Erythroblast (primary cell): ENCODE measurements around the gene MLN.

ENCODE experiments used
- GATA1 ChIP-seq: IDR thresholded peaks from 2 replicates; pipeline ENCODE4 v1.6.1; 2011; ENCODE audit warnings: low read depth, mild to moderate bottlenecking, control low read depth, low read length, moderate library complexity
- POLR2A ChIP-seq: IDR thresholded peaks from 2 replicates; pipeline ENCODE4 v1.6.1; 2011; ENCODE audit warnings: mild to moderate bottlenecking, low read length

DNA sequence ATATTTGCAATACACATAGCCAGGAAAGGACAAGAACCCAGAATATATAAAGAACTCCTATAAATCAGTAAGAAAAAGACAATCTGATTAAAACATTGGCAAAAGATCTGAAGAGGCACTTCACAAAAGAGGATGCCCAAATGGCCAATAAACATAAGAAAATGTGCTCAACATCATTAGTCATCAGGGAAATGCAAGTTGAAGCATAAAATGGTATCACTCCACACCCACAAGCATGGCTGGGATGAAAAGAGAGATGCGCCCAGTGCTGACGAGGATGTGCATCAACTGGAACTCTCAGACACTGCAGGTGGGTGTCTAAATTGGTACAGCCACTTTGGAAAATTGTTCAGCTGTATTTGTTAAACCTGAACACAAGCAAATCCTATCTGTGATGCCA is 42.4 kb upstream of the MLN start:
- no peak for TF ChIP-seq POLR2A
- no peak for TF ChIP-seq GATA1
